ENCODE data around the gene SCN4B. TPM values are rescaled to one million over a fixed set of nuclear protein-coding genes. Genes with fewer than 3 reads are reported as not detected.

The SCN4B gene
- 2.0 and 2.8 TPM in 2 replicates for total RNA-seq (2021; fragmentation: NEBNext Ultra II Directional; extraction: Animal tissue kit (Norgen Biotek cat#: 25700))
- 4.1 and 4.9 TPM in 2 replicates for polyA plus RNA-seq (2011; rRNA removed)
- 5.6 TPM for polyA plus RNA-seq (2011; cell fraction: cytosol; rRNA removed)
- polyA plus RNA-seq (2011; cell fraction: nucleus; rRNA removed) = 8.7 TPM
- 3.1 to 5.9 TPM (median 4.8 TPM) in 4 replicates for polyA plus RNA-seq (2012, experiment 1 of 2)
- polyA plus RNA-seq (2012, experiment 2 of 2) = 3.8 TPM
- polyA plus RNA-seq (2013, experiment 1 of 2) = 1.0 TPM
- 1.2 TPM for polyA plus RNA-seq (2013, experiment 2 of 2)
- polyA minus RNA-seq (2011; rRNA and poly(A)+ RNA removed) = 4.6 and 6.5 TPM in 2 replicates
- polyA minus RNA-seq (2011; cell fraction: cytosol; rRNA and poly(A)+ RNA removed) = 4.6 TPM
- polyA minus RNA-seq (2011; cell fraction: nucleus; rRNA and poly(A)+ RNA removed) = 5.1 TPM
- long read RNA-seq, experiment 1, full-length matches to known transcripts = 1 of 6 reads
- long read RNA-seq, experiment 1, partial matches to known transcripts = 0 of 6 reads
- long read RNA-seq, experiment 1, other reads (novel, unspliced or antisense) = 5 of 6 reads
- long read RNA-seq, experiment 2 = 0 reads

GRCh38 chr11:118152552-118153471 is at the start of gene SCN4B:
TSS of gene SCN4B (minus strand) at chr11:118152823. CDS start at chr11:118152673, 150 bp downstream.
- Histone ChIP-seq H4K5ac (ENCODE audit: insufficient read length, low read depth, low read length) (no peak within 1 kb of the TSS), H4K8ac (ENCODE audit: extremely low read depth, insufficient read depth, low read length) (peak within 1 kb of the TSS; percentile 9), H2AK5ac (ENCODE audit: low read depth, low read length) (no peak within 1 kb of the TSS), H3K79me2 (ENCODE audit: control insufficient read depth in 1 of 2, insufficient read depth in 2 of 2, low read length in 2 of 2) (no peaks in the 10 kb centered on the region), H4K91ac (replicated peaks; ENCODE audit: insufficient read length, low read length) (peak within 1 kb of the TSS; percentile 68), H2BK20ac (ENCODE audit: low read length) (peak within 1 kb of the TSS; percentile 86; the same call in 1 of the 2 replicates), H3K79me1 (ENCODE audit: low read depth, low read length) (no peaks in the 10 kb centered on the region), H3K27ac (ENCODE audit: low read depth, low read length) (no peak within 1 kb of the TSS), H3K4me3 (ENCODE audit: extremely low read depth in 1 of 4, insufficient read depth in 2 of 4, low read depth in 3 of 4, low read length in 4 of 4) (peak within 1 kb of the TSS; percentile 68 to 96 (median 77)), H2BK120ac (replicated peaks; ENCODE audit: low read depth, low read length) (peak within 1 kb of the TSS; percentile 31), H3K23me2 (ENCODE audit: low read depth, low read length) (peaks cover 27% of the 10 kb centered on the region), H3K4me2 (ENCODE audit: insufficient read depth in 1 of 2, low read depth in 2 of 2, low read length in 2 of 2) (peak within 1 kb of the TSS; percentile 91 to 98), H3K9me3 (ENCODE audit: insufficient read depth in 2 of 2, low read depth in 1 of 2, low read length in 1 of 2) (no peaks in the 10 kb centered on the region), H3K4ac (replicated peaks; ENCODE audit: insufficient read length, low read depth, low read length) (no peak within 1 kb of the TSS), H3K14ac (ENCODE audit: insufficient read length) (no peak within 1 kb of the TSS), H4K20me1 (replicated peaks in 1 of 2; ENCODE audit: control insufficient read depth in 1 of 2, insufficient read depth in 2 of 2, low read length in 2 of 2) (no peaks in the 10 kb centered on the region), H2BK15ac (ENCODE audit: low read length) (peak within 1 kb of the TSS; percentile 97; the same call in 1 of the 2 replicates), H3K56ac (replicated peaks; ENCODE audit: insufficient read length, low read depth, low read length) (no peak within 1 kb of the TSS), H3K27me3 (replicated peaks in 1 of 4; ENCODE audit: control insufficient read depth in 3 of 4, extremely low read depth in 1 of 4, insufficient read depth in 3 of 4, low read length in 3 of 4) (peaks cover 34 to 77% (median 73%) of the 10 kb centered on the region in 4 experiments), H3K23ac (ENCODE audit: insufficient read length) (no peak within 1 kb of the TSS), H2BK12ac (ENCODE audit: low read depth, low read length) (peak within 1 kb of the TSS; percentile 94; the same call in 1 of the 2 replicates), H3K18ac (ENCODE audit: extremely low read depth, low read length) (peak within 1 kb of the TSS; percentile 89; the same call in 1 of the 2 replicates), H2BK5ac (ENCODE audit: low read depth, low read length) (peak within 1 kb of the TSS; percentile 69; the same call in 1 of the 2 replicates), H2AFZ (ENCODE audit: low read length) (peak within 1 kb of the TSS; percentile 46; the same call in 1 of the 2 replicates), H3K9ac (replicated peaks in 1 of 4; ENCODE audit: extremely low read depth in 1 of 4, low read depth in 3 of 4, low read length in 3 of 4) (no peak within 1 kb of the TSS; a peak in 1 of 7 replicates), H3K4me1 (replicated peaks in 1 of 4; ENCODE audit: control insufficient read depth in 3 of 4, insufficient read depth in 4 of 4, low read length in 3 of 4) (peaks cover 4 to 69% (median 46%) of the 10 kb centered on the region in 4 experiments), H3K36me3 (ENCODE audit: control insufficient read depth in 2 of 4, insufficient read depth in 4 of 4, low read length in 3 of 4) (no peaks in the 10 kb centered on the region)
- WGBS, 2 experiments (ENCODE audit: extremely low coverage in 1 of 2, insufficient coverage in 1 of 2, insufficient read length in 1 of 2, insufficient replicate concordance in 2 of 2, low coverage in 1 of 2, low lambda C conversion rate in 2 of 2, missing lambda C conversion rate in 1 of 2) = 1% methylated on average over 48 of the region's 88 CpGs; no CpG with 5 or more reads in 1 of the 2 experiments
- ChIA-PET POLR2A (ENCODE audit: partially characterized antibody) (interaction anchor here (1.0 to 1.7 kb wide), 3 partner anchors 17 to 28 kb away, joined by 3 to 12 read pairs (median 4); no protein-coding TSS in a partner anchor), CTCF (ENCODE audit: partially characterized antibody) (interaction anchor here (0.5 to 12.7 kb wide), 4 partner anchors 10 to 25 kb away, joined by 3 to 245 read pairs (median 6); no protein-coding TSS in a partner anchor)
- DNase-seq (ENCODE audit: low read depth in 1 of 2, low spot score in 2 of 2) (peak in 1 of 2 experiments; percentile 83), FAIRE-seq (no peak)
- no peak for TF ChIP-seq SAP30 (IDR thresholded peaks at IDR 0.05; ENCODE audit: insufficient read depth, insufficient replicate concordance, low read length)
- no peak for TF ChIP-seq RFX5 (IDR thresholded peaks at IDR 0.05; ENCODE audit: borderline replicate concordance, low read depth, low read length)
- TF ChIP-seq, protein P1, sequence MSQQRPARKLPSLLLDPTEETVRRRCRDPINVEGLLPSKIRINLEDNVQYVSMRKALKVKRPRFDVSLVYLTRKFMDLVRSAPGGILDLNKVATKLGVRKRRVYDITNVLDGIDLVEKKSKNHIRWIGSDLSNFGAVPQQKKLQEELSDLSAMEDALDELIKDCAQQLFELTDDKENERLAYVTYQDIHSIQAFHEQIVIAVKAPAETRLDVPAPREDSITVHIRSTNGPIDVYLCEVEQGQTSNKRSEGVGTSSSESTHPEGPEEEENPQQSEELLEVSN (IDR thresholded peaks at IDR 0.05) = no peak
- TF ChIP-seq RNF2 (IDR thresholded peaks at IDR 0.05; ENCODE audit: borderline replicate concordance, low read depth, low read length, missing control alignments, poor library complexity, severe bottlenecking) = peak; percentile 31
- no peak for TF ChIP-seq TEAD4 (IDR thresholded peaks at IDR 0.05; ENCODE audit: low read depth, low read length)
- TF ChIP-seq CBX5 (IDR thresholded peaks at IDR 0.05; ENCODE audit: low read depth, low read length) = no peak

Data from H1 (cell line).